Activated CD4-positive, alpha-beta T cell treated with anti-CD3 and anti-CD28 coated beads, Interleukin-2, amount 10 ng/mL, durations not matched to agents 7 days and 5 days (primary cell): Measurements from ENCODE around the gene RAC2. TPM values are rescaled to one million over a fixed set of nuclear protein-coding genes. Genes with fewer than 3 reads are reported as not detected.
A peak's percentile ranks its signal among the peaks of the same experiment; 100 is the strongest.
"Not testable (repeated sequence)": the region's sequence is repeated elsewhere in the genome, so short reads cannot be mapped to it uniquely, and the experiment has no call there.

Experiments
- CTCF ChIA-PET: fragments of 350-600 bp; sonication (Branson Sonifier 250); formaldehyde crosslinking; loops from one replicate; lab custom pipeline; 2021; ENCODE audit warnings: antibody characterized with exemption; lab: Charles Lee
- POLR2A ChIA-PET: fragments of 350-600 bp; sonication (Branson Sonifier 250); formaldehyde crosslinking; loops from one replicate; lab custom pipeline; 2021; ENCODE audit warnings: antibody characterized with exemption; lab: Charles Lee
- DNase-seq: peaks from one replicate; pipeline ENCODE4 v3.0.0-alpha.2; 2020
- H3K27ac Mint-ChIP-seq: one replicate; pipeline ENCODE4 v1.8.0; 2021; ENCODE audit warnings: mild to moderate bottlenecking, moderate library complexity, mixed read lengths
- H3K27me3 Mint-ChIP-seq: one replicate; pipeline ENCODE4 v1.8.0; 2021; ENCODE audit warnings: mixed read lengths
- H3K36me3 Mint-ChIP-seq: one replicate; pipeline ENCODE4 v1.8.0; 2021; ENCODE audit warnings: low read depth, mixed read lengths
- H3K4me1 Mint-ChIP-seq: one replicate; pipeline ENCODE4 v1.8.0; 2021; ENCODE audit warnings: mixed read lengths
- H3K4me3 Mint-ChIP-seq: one replicate; pipeline ENCODE4 v1.8.0; 2021; ENCODE audit warnings: mild to moderate bottlenecking, moderate library complexity, mixed read lengths
- H3K9me3 Mint-ChIP-seq: one replicate; pipeline ENCODE4 v1.8.0; 2021; ENCODE audit warnings: mixed read lengths
- total RNA-seq, 2 experiments: library from RNA; stranded (reverse); gene quantifications; one replicate each; pipeline ENCODE4 v1.2.3, GENCODE V29; 2021

The RAC2 gene
- total RNA-seq, 2 experiments from 2014 or later: 1,015 to 1,117 TPM

- Mint-ChIP-seq H3K36me3 (peaks cover 93% of the 10 kb centered on the region), H3K27me3 (no peaks in the 10 kb centered on the region), H3K27ac (peak overlapping the region; percentile 99), H3K4me3 (peak overlapping the region; percentile 99), H3K9me3 (no peaks in the 10 kb centered on the region), H3K4me1 (peaks cover 91% of the 10 kb centered on the region)
- DNase-seq: no peak
- ChIA-PET POLR2A (no interaction called here), CTCF (interaction anchor here (0.7 to 1.8 kb wide), 11 partner anchors 9 to 462 kb away, joined by 3 to 13 read pairs (median 3); partner anchors contain the start of genes IFT27 and KCTD17)
Observed at GRCh38 chr22:37237371-37238268, 6.4 kb downstream of the RAC2 start.

DNA sequence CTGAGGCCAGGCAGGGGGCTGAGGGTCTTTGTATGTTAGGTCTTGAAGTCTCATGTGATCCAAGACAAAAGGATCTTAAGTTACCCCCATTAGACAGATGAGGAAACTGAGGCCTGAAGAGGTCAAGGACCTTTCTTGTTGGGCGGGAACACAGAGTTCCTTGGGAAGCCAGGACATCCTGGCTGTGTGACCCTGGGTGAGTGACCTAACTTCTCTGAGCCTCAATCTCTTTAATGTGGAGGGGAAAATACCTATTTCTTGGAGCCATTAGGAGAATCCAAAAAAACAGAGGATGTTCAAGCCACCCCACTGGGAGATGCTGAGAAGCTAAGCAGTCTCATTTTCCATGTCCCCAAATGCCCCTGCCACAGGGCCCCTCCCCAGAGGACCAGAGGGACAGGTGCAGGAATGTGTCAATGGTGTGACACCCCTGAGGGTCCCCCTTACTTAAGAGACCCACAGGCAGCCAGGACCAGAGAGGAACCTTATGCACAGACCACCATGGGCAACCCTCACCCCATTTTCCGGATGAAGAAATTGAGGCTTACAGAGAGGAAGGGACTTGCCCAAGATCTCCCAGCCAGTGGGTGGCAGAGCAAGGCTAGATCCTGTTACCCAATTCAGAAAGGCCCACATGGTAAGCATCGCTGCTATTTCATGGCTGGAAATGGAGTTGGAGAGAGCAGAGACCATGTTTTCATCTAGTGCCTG, 8.0 kb downstream of the RAC2 start:
- Mint-ChIP-seq H3K36me3 (peaks cover 93% of the 10 kb centered on the region), H3K27me3 (no peaks in the 10 kb centered on the region), H3K9me3 (no peaks in the 10 kb centered on the region), H3K4me3 (peak overlapping the region; percentile 63), H3K27ac (peak overlapping the region; percentile 99), H3K4me1 (peaks cover 98% of the 10 kb centered on the region)
- ChIA-PET POLR2A (no interaction called here), CTCF (no interaction called here)
- no peak for DNase-seq

DNA sequence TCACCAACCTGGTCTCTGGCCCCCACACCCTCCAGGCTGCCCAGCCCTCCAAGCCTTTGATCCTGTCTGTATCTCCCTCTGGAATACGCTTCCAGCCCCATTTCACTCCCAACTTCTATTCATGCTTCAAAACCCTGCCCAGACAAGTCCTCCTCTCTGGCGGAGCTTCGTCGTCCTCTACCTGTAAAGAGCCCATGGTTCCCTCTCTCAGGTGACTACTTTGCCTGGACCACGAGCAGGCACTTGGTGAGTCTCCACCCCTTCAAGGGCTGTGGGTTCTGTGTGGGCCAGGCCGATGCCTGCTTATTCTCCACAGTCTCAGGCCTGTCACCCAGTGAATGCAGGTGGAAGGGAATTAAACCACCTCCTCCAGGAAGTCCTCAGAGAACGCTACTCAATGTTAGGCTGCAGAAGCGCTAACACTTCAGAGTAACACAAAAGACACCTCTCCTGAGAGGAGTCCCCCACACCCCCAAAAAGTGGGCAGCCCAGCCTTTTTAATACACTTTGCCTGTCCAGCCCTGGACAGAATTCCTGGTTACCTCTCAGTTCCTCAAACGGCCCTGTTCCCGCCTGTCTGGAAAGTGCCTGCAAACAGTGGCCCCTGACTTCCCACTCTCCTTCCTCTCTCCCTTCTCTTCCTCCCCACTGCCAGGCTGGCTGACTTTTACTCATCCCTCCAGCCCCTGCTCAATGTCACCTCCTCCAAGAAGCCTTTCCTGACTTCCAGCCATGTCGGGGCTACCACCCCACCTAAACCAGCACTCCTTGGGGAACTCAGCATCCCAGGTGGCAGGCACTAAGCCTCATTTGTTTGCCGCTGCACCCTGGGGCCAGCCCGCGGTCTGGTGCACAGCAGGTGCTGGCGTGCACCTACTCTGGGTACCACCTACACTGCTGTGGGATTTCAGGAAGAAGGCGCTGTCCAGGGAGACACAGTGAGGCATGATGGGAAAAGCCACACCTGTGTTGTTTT, 9.0 kb downstream of the RAC2 start:
- no peaks in the 10 kb centered on the region for H3K9me3 Mint-ChIP-seq
- peak overlapping the region; percentile 99 for H3K27ac Mint-ChIP-seq
- peaks cover 98% of the 10 kb centered on the region for H3K4me1 Mint-ChIP-seq
- ChIA-PET CTCF (interaction anchor here (7.1 kb wide), 1 partner anchor 8 kb away, joined by 80 read pairs; the partner anchor contains the start of gene RAC2), POLR2A (no interaction called here)
- H3K4me3 Mint-ChIP-seq: peak overlapping the region; percentile 63
- DNase-seq: no peak
- no peaks in the 10 kb centered on the region for H3K27me3 Mint-ChIP-seq
- peaks cover 92% of the 10 kb centered on the region for H3K36me3 Mint-ChIP-seq

- Mint-ChIP-seq H3K4me3 (peak overlapping the region; percentile 63), H3K27me3 (no peaks in the 10 kb centered on the region), H3K9me3 (no peaks in the 10 kb centered on the region), H3K27ac (peak overlapping the region; percentile 99), H3K4me1 (peaks cover 98% of the 10 kb centered on the region), H3K36me3 (peaks cover 92% of the 10 kb centered on the region)
- ChIA-PET POLR2A (interaction anchor here (2.0 kb wide), 1 partner anchor 9 kb away, joined by 6 read pairs; no protein-coding TSS in a partner anchor), CTCF (interaction anchor here (7.1 kb wide), 1 partner anchor 9 kb away, joined by 80 read pairs; the partner anchor contains the start of gene RAC2)
- no peak for DNase-seq
Observed at GRCh38 chr22:37233751-37234631, 10.1 kb downstream of the RAC2 start.

DNA sequence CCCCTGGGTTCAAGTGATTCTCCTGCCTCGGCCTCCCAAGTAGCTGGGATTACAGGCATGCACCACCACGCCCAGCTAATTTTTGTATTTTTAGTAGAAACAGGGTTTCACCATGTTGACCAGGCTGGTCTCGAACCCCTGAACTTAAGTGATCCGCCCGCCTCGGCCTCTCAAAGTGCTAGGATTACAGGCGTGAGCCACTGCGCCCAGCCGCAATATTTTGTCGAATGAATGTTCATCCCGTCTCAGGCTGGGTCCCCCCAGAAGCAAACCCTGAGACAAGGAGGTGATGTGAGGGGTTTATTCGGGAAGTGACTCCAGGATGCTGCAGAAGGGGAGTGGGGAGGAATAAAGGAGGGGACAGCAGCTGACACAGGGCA, 10.7 kb downstream of the RAC2 start:
- ChIA-PET CTCF (interaction anchor here (7.1 kb wide), 1 partner anchor 9 kb away, joined by 80 read pairs; the partner anchor contains the start of gene RAC2), POLR2A (interaction anchor here (2.0 kb wide), 1 partner anchor 9 kb away, joined by 6 read pairs; no protein-coding TSS in a partner anchor)
- Mint-ChIP-seq H3K4me3 (peak overlapping the region; percentile 63), H3K4me1 (peaks cover 98% of the 10 kb centered on the region), H3K36me3 (peaks cover 92% of the 10 kb centered on the region), H3K27ac (peak overlapping the region; percentile 99)
- H3K9me3 Mint-ChIP-seq, DNase-seq, H3K27me3 Mint-ChIP-seq: not testable (repeated sequence)

GRCh38 chr22:37232140-37232998, 11.7 kb downstream of the RAC2 start:
- Mint-ChIP-seq H3K4me3 (peak overlapping the region; percentile 76), H3K4me1 (peaks cover 98% of the 10 kb centered on the region), H3K9me3 (no peaks in the 10 kb centered on the region), H3K36me3 (peaks cover 88% of the 10 kb centered on the region), H3K27me3 (no peaks in the 10 kb centered on the region), H3K27ac (peak overlapping the region; percentile 100)
- ChIA-PET POLR2A (interaction anchor here (2.0 kb wide), 2 partner anchors 10 kb away, joined by 5 to 6 read pairs; no protein-coding TSS in a partner anchor), CTCF (interaction anchor here (7.1 kb wide), 1 partner anchor 10 kb away, joined by 80 read pairs; the partner anchor contains the start of gene RAC2)
- DNase-seq: peak; percentile 36

DNA sequence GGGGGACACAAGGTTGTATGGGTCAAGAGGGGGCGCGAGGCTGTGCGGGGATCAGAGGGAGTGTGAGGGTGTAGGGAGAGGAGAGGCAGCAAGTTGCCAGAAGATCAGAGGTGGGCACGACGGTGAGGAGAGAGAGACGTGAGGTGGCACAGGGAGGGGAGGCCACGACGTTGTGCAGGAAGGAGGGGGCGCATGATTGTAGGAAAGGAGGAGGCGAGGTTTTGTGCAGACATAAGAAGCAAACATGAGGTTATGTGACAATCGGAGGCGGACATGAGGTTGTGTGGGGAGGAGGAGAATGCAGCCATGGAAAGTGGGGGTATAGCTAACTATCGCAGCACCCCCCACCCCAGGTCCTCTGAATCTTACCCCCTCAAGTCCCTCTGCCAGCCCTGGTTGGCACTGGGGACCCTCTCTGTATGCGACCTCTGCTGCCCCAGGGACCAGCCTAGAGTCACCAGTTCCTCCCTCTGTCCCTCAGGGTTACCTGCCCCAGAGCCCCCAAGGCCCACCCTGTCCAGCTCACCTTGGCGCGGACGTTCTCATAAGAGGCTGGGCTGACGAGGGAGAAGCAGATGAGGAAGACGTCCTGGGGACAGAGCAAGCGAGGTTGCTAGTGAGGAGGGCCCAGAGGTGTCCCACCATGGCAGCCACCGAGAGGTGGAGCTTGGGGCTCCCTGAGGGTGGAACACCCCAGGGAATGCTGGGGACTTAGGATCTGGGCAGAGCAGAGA, 12.5 kb downstream of the RAC2 start:
- peak overlapping the region; percentile 76 for H3K4me3 Mint-ChIP-seq
- CTCF ChIA-PET: interaction anchor here (0.6 to 7.1 kb wide), 3 partner anchors 11 to 185 kb away, joined by 4 to 80 read pairs (median 26); partner anchors contain the start of gene RAC2
- H3K36me3 Mint-ChIP-seq: peaks cover 81% of the 10 kb centered on the region
- H3K27ac Mint-ChIP-seq: peak overlapping the region; percentile 100
- peaks cover 92% of the 10 kb centered on the region for H3K4me1 Mint-ChIP-seq
- peak; percentile 52 for DNase-seq
- POLR2A ChIA-PET: interaction anchor here (0.9 to 2.0 kb wide), 2 partner anchors 10 to 11 kb away, joined by 4 to 5 read pairs; no protein-coding TSS in a partner anchor
- H3K27me3 Mint-ChIP-seq: no peaks in the 10 kb centered on the region
- H3K9me3 Mint-ChIP-seq: no peaks in the 10 kb centered on the region

GRCh38 chr22:37230673-37231405, 13.2 kb downstream of the RAC2 start:
- H3K4me3 Mint-ChIP-seq: peak overlapping the region; percentile 76

More at GRCh38 chr22:37230673-37231405, 13.2 kb downstream of the RAC2 start:
- H3K27me3 Mint-ChIP-seq: no peaks in the 10 kb centered on the region
- no peaks in the 10 kb centered on the region for H3K9me3 Mint-ChIP-seq
- CTCF ChIA-PET: interaction anchor here (0.6 to 7.1 kb wide), 6 partner anchors 11 to 185 kb away, joined by 3 to 80 read pairs (median 6); partner anchors contain the start of gene RAC2
- H3K36me3 Mint-ChIP-seq: peaks cover 81% of the 10 kb centered on the region
- peak overlapping the region; percentile 100 for H3K27ac Mint-ChIP-seq
- POLR2A ChIA-PET: interaction anchor here (0.9 to 2.0 kb wide), 3 partner anchors 10 to 13 kb away, joined by 3 to 5 read pairs (median 4); no protein-coding TSS in a partner anchor
- peaks cover 92% of the 10 kb centered on the region for H3K4me1 Mint-ChIP-seq
- peak; percentile 84 for DNase-seq
